IMR-90 (cell line): ENCODE measurements around the gene CFAP70. TPM values are rescaled to one million over a fixed set of nuclear protein-coding genes. Genes with fewer than 3 reads are reported as not detected.

Source experiments
- ATAC-seq: fragments of 200-7000 bp; cut with Tn5 transposase; 2 replicates; pipeline ENCODE4 v1.9.1; 2020; ENCODE audit warnings: low read depth, mild to moderate bottlenecking, moderate library complexity
- BruUV-seq: library from RNA; stranded (reverse); fragments of 400-500 nt; replicated peaks from 2 replicates; lab custom pipeline; 2021; lab: Mats Ljungman, UMichigan
- CTCF ChIA-PET: fragments of 300-600 bp; formaldehyde crosslinking; extraction: SDS; loops from one replicate; lab custom pipeline; 2021; ENCODE audit warnings: antibody characterized with exemption; lab: Yijun Ruan, JAX
- POLR2A ChIA-PET: fragments of 300-600 bp; sonication (Branson Sonifier 250); formaldehyde crosslinking; loops from one replicate; lab custom pipeline; 2022; ENCODE audit warnings: antibody characterized with exemption; ENCODE audit not compliant: unreplicated experiment; lab: Charles Lee
- DNase-seq: peaks from one replicate; pipeline ENCODE4 v3.0.0; 2013
- H2AFZ ChIP-seq: replicated peaks from 2 replicates; pipeline ENCODE3; 2013; ENCODE audit warnings: low read length, mild to moderate bottlenecking; ENCODE audit not compliant: poor library complexity
- H2AK5ac ChIP-seq: 2 replicates; pipeline ENCODE4 v1.6.1; 2013; ENCODE audit warnings: low read depth, low read length, inconsistent platforms
- H2AK9ac ChIP-seq: replicated peaks from 2 replicates; pipeline ENCODE3; 2013; ENCODE audit warnings: mild to moderate bottlenecking, low read depth, low read length, moderate library complexity; ENCODE audit not compliant: poor library complexity
- H2BK120ac ChIP-seq: 2 replicates; pipeline ENCODE4 v1.6.1; 2013; ENCODE audit warnings: low read depth, low read length, inconsistent platforms
- H2BK15ac ChIP-seq: 3 replicates; pipeline ENCODE4 v1.6.1; 2013; ENCODE audit warnings: low read depth, low read length, inconsistent platforms
- H2BK20ac ChIP-seq: 2 replicates; pipeline ENCODE4 v1.6.1; 2013; ENCODE audit warnings: low read depth, mild to moderate bottlenecking, inconsistent platforms, low read length, moderate library complexity
- H2BK5ac ChIP-seq: 2 replicates; pipeline ENCODE4 v1.6.1; 2013; ENCODE audit warnings: mild to moderate bottlenecking, low read depth, low read length, inconsistent platforms; ENCODE audit not compliant: poor library complexity, severe bottlenecking
- H3K14ac ChIP-seq: replicated peaks from 2 replicates; pipeline ENCODE4 v1.6.1; 2013; ENCODE audit warnings: low read depth, low read length, inconsistent platforms
- H3K18ac ChIP-seq: 2 replicates; pipeline ENCODE4 v1.6.1; 2013; ENCODE audit warnings: low read depth, low read length, control low read depth
- H3K23ac ChIP-seq: 2 replicates; pipeline ENCODE4 v1.6.1; 2013; ENCODE audit warnings: low read depth, low read length, inconsistent platforms
- H3K27ac ChIP-seq: 2 replicates; pipeline ENCODE4 v1.5.1; 2013; ENCODE audit warnings: mild to moderate bottlenecking, control low read depth, low read length; ENCODE audit not compliant: insufficient read depth
- H3K27me3 ChIP-seq: 2 replicates; pipeline ENCODE4 v1.6.1; 2013; ENCODE audit warnings: low read length; ENCODE audit not compliant: control insufficient read depth, insufficient read depth
- H3K36me3 ChIP-seq: 2 replicates; pipeline ENCODE4 v1.6.1; 2013; ENCODE audit warnings: low read length, mixed read lengths; ENCODE audit not compliant: control insufficient read depth, insufficient read depth
- H3K4ac ChIP-seq: 2 replicates; pipeline ENCODE4 v1.6.1; 2013; ENCODE audit warnings: low read depth, low read length, inconsistent platforms
- H3K4me1 ChIP-seq: 2 replicates; pipeline ENCODE4 v1.6.1; 2013; ENCODE audit warnings: low read length, mixed read lengths; ENCODE audit not compliant: control insufficient read depth, insufficient read depth
- H3K4me2 ChIP-seq: 2 replicates; pipeline ENCODE4 v1.6.1; 2013; ENCODE audit warnings: low read depth, mild to moderate bottlenecking, control low read depth, low read length, moderate library complexity
- H3K4me3 ChIP-seq: 2 replicates; pipeline ENCODE4 v1.5.1; 2013; ENCODE audit warnings: low read depth, mild to moderate bottlenecking, control low read depth, low read length, moderate library complexity; ENCODE audit not compliant: insufficient read depth
- H3K56ac ChIP-seq: 2 replicates; pipeline ENCODE4 v1.6.1; 2013; ENCODE audit warnings: low read length, inconsistent platforms; ENCODE audit not compliant: insufficient read depth; ENCODE audit errors: extremely low read depth
- H3K79me1 ChIP-seq, 2 experiments: 2 replicates each; pipeline ENCODE4 v1.6.1; 2013; ENCODE audit warnings: low read length in 2 of 2, inconsistent platforms in 1 of 2, low read depth in 1 of 2
- H3K9ac ChIP-seq: 2 replicates; pipeline ENCODE4 v1.6.1; 2013; ENCODE audit warnings: low read depth, low read length, control low read depth
- H3K9me1 ChIP-seq: 2 replicates; pipeline ENCODE4 v1.6.1; 2013; ENCODE audit warnings: low read length, inconsistent platforms; ENCODE audit not compliant: insufficient read depth
- H3K9me3 ChIP-seq: 2 replicates; pipeline ENCODE4 v1.6.1; 2013; ENCODE audit warnings: low read length; ENCODE audit not compliant: control insufficient read depth, insufficient read depth
- H4K20me1 ChIP-seq: 2 replicates; pipeline ENCODE4 v1.6.1; 2013; ENCODE audit warnings: low read length, inconsistent platforms; ENCODE audit not compliant: insufficient read depth
- H4K5ac ChIP-seq: 2 replicates; pipeline ENCODE4 v1.6.1; 2013; ENCODE audit warnings: mild to moderate bottlenecking, low read depth, low read length, control low read depth
- H4K8ac ChIP-seq, 2 experiments: 2 replicates each; pipeline ENCODE4 v1.6.1; 2013; ENCODE audit warnings: low read depth in 2 of 2, low read length in 2 of 2, control low read depth in 1 of 2, inconsistent platforms in 1 of 2
- H4K91ac ChIP-seq: 2 replicates; pipeline ENCODE4 v1.6.1; 2013; ENCODE audit warnings: low read depth, low read length, inconsistent platforms; ENCODE audit not compliant: insufficient read depth
- BHLHE40 ChIP-seq: fragments of 150-350 bp; IDR thresholded peaks from 2 replicates; pipeline ENCODE4 v1.6.1; 2016; ENCODE audit warnings: mild to moderate bottlenecking, low read depth, low read length
- CEBPB ChIP-seq: IDR thresholded peaks from 2 replicates; pipeline ENCODE4 v1.6.1; 2012; ENCODE audit warnings: low read depth, low read length, improper control_type of control experiment
- CHD1 ChIP-seq: IDR thresholded peaks from 2 replicates; pipeline ENCODE4 v1.6.1; 2012; ENCODE audit warnings: low read depth, low read length, improper control_type of control experiment
- CTCF ChIP-seq: conservative IDR thresholded peaks from 2 replicates; pipeline ENCODE4 v1.5.1; 2012; ENCODE audit warnings: mild to moderate bottlenecking, low read depth, low read length, improper control_type of control experiment
- FOS ChIP-seq: fragments of 150-350 bp; IDR thresholded peaks from 2 replicates; pipeline ENCODE4 v1.6.1; 2016; ENCODE audit warnings: low read depth, low read length
- MAFK ChIP-seq: IDR thresholded peaks from 2 replicates; pipeline ENCODE4 v1.6.1; 2012; ENCODE audit warnings: low read depth, low read length, improper control_type of control experiment
- MAZ ChIP-seq: IDR thresholded peaks from 2 replicates; pipeline ENCODE4 v1.6.1; 2012; ENCODE audit warnings: low read depth, mild to moderate bottlenecking, low read length, improper control_type of control experiment, moderate library complexity, borderline replicate concordance
- MXI1 ChIP-seq: IDR thresholded peaks from 2 replicates; pipeline ENCODE4 v1.6.1; 2012; ENCODE audit warnings: low read depth, mild to moderate bottlenecking, low read length, moderate library complexity, borderline replicate concordance
- NFE2L2 ChIP-seq: fragments of 150-350 bp; IDR thresholded peaks from 2 replicates; pipeline ENCODE4 v1.6.1; 2016; ENCODE audit warnings: low read depth, mild to moderate bottlenecking, low read length
- POLR2A ChIP-seq: IDR thresholded peaks from 2 replicates; pipeline ENCODE4 v1.6.1; 2012; ENCODE audit warnings: mild to moderate bottlenecking, low read depth, low read length
- RAD21 ChIP-seq: IDR thresholded peaks from 2 replicates; pipeline ENCODE4 v1.6.1; 2012; ENCODE audit warnings: low read length, improper control_type of control experiment
- RCOR1 ChIP-seq: IDR thresholded peaks from 2 replicates; pipeline ENCODE4 v1.6.1; 2012; ENCODE audit warnings: mild to moderate bottlenecking, low read length, improper control_type of control experiment; ENCODE audit not compliant: insufficient replicate concordance
- RFX5 ChIP-seq: IDR thresholded peaks from 2 replicates; pipeline ENCODE4 v1.8.0; 2012; ENCODE audit warnings: low read depth, mild to moderate bottlenecking, low read length, moderate library complexity
- SMC3 ChIP-seq: fragments of 150-350 bp; IDR thresholded peaks from 2 replicates; pipeline ENCODE4 v1.6.1; 2016; ENCODE audit warnings: low read depth, mild to moderate bottlenecking, antibody characterized with exemption, low read length, moderate library complexity
- USF2 ChIP-seq: fragments of 150-350 bp; IDR thresholded peaks from 2 replicates; pipeline ENCODE4 v1.6.1; 2017; ENCODE audit warnings: mild to moderate bottlenecking, antibody characterized with exemption, low read length, low read depth
- WGBS, 2 experiments: methylation state at CpG; one replicate each; pipeline versions ENCODE4 v1.1.5 to v1.1.7; 2013; ENCODE audit warnings: missing lambda C conversion rate in 2 of 2; ENCODE audit not compliant: insufficient read length in 1 of 2; ENCODE audit errors: extremely low coverage in 2 of 2; 5-methylcytosine and 5-hydroxymethylcytosine counted together
- dilution Hi-C: fragments of 300-500 bp; cut with HindIII; formaldehyde crosslinking; loops from one replicate; pipeline ENCODE4 v1.14.3; 2018; ENCODE audit warnings: low sequenced_read_pairs; ENCODE audit not compliant: unreplicated experiment
- in situ Hi-C: fragments of 300-500 bp; cut with MboI; formaldehyde crosslinking; loops from 3 replicates; pipeline ENCODE4 v1.14.3; 2019; ENCODE audit warnings: low sequenced_read_pairs, inconsistent platforms, mixed read lengths
- intact Hi-C: fragments of 100-400 bp; cut with micrococcal nuclease; formaldehyde crosslinking; loops from 2 replicates; pipeline ENCODE4 v1.10.0; 2022
- polyA plus RNA-seq, 3 experiments: library from polyadenylated mRNA; depleted of rRNA; stranded (reverse); fragments of >200 nt; gene quantifications; 2 replicates each; pipeline ENCODE4 v1.2.3, GENCODE V29; 2012; ENCODE audit warnings: low replicate concordance in 1 of 3
- total RNA-seq: library from RNA; depleted of rRNA; stranded (reverse); fragments of >200 nt; gene quantifications from 2 replicates; pipeline ENCODE4 v1.2.3, GENCODE V29; 2012

The CFAP70 gene
- total and polyA plus RNA-seq, 2 of the 4 experiments (the other 2 are of a cell fraction) = 0.15 to 0.18 TPM

DNA sequence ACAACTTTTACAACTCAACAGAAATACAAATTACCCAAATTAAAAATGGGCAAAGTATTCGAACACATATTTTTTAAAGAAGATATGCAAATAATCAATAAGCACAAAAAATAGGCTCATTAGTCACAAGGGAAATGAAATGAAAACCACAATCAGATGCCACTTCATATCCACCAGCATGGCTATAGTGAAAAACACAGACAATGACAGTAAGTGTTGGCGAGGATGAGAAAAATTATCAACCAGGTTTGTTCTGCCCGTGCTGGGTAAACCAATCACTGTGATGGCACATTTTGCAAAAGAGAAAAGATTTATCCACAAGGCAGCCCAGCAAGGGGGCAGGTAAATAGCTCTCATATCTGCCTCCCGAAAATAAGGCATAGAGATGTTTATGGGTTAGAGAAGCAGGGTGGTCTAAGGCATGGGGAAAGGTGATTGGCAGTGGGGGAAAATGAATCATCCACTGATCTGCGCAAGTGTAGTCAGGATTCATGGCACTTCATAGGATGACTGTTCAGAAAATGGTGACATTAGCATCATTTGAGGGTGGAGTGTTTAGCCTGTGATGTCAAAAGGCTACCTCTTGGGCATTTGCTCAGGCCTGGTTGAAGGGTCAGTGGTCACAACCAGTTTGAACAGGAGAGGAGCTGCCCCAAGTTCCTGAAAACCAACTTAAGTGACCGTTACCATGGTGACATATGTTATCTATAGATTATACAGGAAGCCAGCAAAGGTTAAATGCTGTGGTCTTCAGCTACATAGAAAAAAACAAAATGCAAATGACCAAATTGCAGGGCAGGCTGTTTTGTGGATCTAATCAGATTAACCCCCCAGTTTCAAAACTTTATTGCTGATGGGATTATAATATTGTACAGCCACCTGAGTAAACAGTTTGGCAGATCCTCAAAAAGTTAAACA, 8.0 kb upstream of the CFAP70 start:
- peaks cover 0 to 3% of the 10 kb centered on the region in 2 experiments; a peak in 1 of 4 replicates for H3K79me1 ChIP-seq
- POLR2A ChIA-PET = interaction anchor here (0.6 kb wide), 2 partner anchors 111 to 528 kb away, joined by 6 to 10 read pairs; no protein-coding TSS in a partner anchor
- H2BK15ac ChIP-seq = no peak overlapping the region
- H2AK9ac ChIP-seq = no peak overlapping the region
- no peaks in the 10 kb centered on the region for H3K4me1 ChIP-seq
- no peak overlapping the region for H3K27ac ChIP-seq
- H4K8ac ChIP-seq = no peak overlapping the region
- peaks cover 14% of the 10 kb centered on the region; the same call in 1 of the 2 replicates for H3K36me3 ChIP-seq
- H3K27me3 ChIP-seq = no peaks in the 10 kb centered on the region
- no peak overlapping the region for H3K9ac ChIP-seq
- no peaks in the 10 kb centered on the region for H3K9me3 ChIP-seq
- no peak overlapping the region for H2AK5ac ChIP-seq
- H4K91ac ChIP-seq = no peak overlapping the region
- intact Hi-C loops (no loop called here), dilution Hi-C loops (no loop called here), in situ Hi-C loops (no loop called here)
- no peak overlapping the region for H3K23ac ChIP-seq
- H3K56ac ChIP-seq = no peak overlapping the region
- BruUV-seq = no TSS peak
- H3K4ac ChIP-seq = no peak overlapping the region
- no peaks in the 10 kb centered on the region for H4K20me1 ChIP-seq
- peaks cover 5% of the 10 kb centered on the region; the same call in 1 of the 2 replicates for H3K9me1 ChIP-seq
- H3K18ac ChIP-seq = no peak overlapping the region
- 100% methylated on average over 1 of the region's 6 CpGs; no CpG with 5 or more reads in 1 of the 2 experiments for WGBS, 2 experiments
- ATAC-seq (no peak), DNase-seq (no peak)
- TF ChIP-seq RCOR1 (no peak), FOS (no peak), MAZ (no peak), CTCF (no peak), RFX5 (no peak), MAFK (no peak), RAD21 (no peak), NFE2L2 (no peak), SMC3 (no peak), USF2 (no peak), CHD1 (no peak), CEBPB (no peak), BHLHE40 (no peak), MXI1 (no peak), POLR2A (no peak)
- H4K5ac ChIP-seq = no peak overlapping the region
- no peak overlapping the region for H3K4me3 ChIP-seq
- no peak overlapping the region for H2BK5ac ChIP-seq
- no peak overlapping the region for H3K14ac ChIP-seq
- H2BK120ac ChIP-seq = no peak overlapping the region
- CTCF ChIA-PET = no interaction called here
- H3K4me2 ChIP-seq = no peak overlapping the region
- no peak overlapping the region for H2BK20ac ChIP-seq
- H2AFZ ChIP-seq = no peak overlapping the region
